Stimulated activated CD8-positive, alpha-beta memory T cell treated with anti-CD3 and anti-CD28 coated beads, Interleukin-12 subunit alpha, Interleukin-12 subunit beta, amount 100 ng/mL, for 24 hours (primary cell): ENCODE measurements around the gene USE1.

Source experiments
- DNase-seq: peaks from one replicate; pipeline ENCODE4 v3.0.0-alpha.2; 2020; ENCODE audit errors: extremely low read depth

The USE1 gene

DNA sequence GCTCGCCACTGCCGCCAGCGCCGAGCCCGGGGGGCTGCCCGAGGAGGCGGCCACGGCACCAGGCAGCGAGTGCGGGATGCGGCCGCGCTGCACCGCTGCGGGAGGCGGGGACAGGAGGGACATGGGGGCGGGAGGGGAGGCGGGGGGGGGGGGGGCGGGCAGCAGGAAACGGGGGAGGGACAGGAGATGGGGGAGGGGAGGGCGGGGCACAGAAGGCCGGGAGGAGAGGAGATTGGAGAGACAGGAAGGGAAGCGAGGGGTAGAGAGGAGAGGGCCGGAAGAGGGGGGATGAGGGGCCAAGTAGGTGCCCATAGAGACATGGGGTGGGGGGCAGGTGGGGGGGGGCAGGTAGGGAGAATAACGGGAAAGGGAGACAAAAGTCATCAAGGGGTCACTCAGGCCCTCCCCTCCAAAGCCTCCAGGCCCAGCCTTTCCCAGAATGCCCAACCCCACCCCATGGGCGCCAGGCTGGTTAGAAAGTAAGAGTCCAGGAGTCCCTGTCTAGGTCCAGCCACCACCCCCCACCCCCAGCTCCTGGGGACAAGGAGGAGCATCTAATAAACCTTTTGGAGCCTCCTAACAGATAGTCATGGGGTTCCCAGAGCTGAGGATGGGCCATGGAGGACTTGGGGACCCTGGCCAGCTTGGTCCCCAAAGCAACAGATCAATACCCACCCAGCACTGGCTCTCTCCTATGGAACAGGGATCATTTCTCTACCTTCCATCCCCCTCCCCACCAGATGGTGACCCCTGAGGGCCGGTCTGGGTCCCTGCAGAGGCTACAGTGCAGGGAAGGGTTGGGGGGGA lies 21.0 kb downstream of the USE1 start:
- no peak for DNase-seq

DNA sequence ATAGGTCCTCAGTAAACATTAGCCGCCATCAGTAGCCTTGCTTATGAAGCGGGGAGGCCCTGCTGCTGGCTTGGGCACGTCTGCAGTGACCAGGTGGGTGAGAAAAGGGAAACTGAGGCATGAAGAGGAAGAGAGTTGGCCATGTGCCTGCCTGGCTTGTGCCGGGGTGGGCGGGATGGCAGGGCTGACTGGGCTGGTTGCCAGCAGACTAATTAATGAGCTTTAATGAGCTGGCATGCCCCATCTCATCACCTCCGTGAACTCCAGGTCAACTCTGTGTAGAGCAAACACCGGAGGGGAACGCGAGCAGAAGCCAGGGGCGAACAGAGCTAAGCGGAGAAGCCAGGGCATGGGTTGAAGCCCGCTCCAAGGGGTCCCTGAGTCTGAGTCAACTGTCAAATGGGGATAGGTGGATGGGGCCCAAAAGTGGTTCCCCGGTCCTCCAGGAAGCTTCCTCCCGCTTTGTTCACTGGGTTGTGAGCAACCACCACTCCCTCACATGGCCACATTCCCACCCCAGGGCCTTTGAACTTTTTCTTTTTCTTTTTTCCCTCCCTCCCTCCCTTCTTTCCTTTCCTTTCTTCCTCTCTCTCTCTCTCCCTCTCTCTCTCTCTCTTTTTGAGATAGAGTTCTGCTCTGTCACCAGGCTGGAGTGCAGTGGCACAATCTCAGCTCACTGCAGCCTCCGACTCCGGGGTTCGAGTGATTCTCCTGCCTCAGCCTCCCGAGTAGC lies 21.8 kb downstream of the USE1 start:
- no peak for DNase-seq

DNA sequence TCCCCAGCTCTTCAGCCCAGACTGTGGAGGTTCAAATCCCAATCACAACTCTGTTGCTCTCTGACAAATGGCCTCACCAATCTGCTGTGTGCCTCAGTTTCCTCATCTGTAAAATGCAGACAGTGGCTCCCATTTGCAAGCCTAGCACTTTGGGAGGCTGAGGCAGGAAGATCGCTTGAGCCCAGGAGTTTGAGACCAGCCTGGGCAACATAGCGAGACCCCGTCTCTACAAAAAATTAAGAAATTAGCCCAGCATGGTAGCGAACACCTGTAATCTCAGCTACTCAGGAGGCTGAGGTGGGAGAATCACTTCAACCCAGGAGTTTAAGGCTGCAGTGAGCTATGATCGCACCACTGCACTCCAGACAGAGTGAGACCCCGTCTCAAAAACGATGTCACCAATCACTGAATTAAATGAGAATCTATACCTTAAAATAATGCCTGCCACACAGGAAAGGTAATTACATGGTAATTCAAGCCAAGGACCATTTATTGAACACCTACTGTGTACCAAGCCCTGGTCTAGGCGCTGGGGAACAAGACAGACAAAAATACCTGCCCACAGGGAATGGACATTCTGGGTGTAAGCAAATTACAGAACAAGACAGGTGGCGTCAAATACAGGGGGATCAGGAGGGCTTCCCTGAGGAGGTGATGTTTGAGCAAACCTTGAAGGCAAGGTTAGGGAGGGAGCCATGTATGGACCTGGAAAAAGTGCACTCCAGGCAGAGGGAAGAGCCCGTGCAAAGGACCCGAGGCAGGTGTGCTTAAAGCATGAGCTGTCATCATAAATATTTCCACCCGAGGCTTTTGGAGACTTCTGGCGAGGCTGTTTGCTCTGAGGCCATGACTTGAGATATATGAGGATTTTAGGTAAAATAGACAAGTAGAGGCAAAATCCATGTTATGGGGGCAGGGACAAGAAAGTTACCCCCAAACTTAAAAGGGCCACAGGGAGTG lies 22.9 kb downstream of the USE1 start:
- DNase-seq = no peak

DNA sequence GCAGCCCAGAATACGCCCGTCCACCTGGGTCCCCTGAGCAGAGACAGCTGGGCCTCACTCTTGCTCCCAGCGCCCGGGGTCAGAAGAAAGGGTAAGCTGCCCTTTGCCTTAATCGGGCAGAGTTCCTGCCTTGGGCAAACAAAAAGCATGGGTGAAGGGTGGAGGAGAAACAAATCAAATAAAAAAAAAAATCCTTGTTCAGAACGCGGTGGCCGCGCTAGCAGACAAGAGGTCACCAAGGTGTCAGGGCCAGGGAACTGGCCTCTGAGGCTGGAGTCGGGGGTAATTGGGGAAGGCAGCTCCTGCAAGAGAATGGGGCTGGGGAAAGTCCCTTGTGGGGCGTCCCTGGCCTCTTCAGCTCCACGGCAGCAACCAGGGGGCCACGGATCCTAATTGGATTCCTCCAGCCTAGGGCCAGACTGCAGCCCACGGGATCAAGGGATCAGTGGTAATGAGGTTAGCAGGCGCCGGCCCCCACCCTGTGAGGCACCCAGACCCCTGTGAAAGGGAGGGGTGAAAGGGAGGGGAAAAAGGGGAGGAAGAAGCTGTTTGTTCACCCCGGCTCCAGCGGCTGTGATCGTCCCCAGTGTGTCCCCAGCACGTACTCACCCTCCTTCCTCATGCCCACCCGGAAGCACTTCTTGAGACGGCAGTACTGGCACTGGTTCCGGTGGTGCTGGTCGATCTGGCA lies 25.1 kb downstream of the USE1 start:
- no peak for DNase-seq

DNA sequence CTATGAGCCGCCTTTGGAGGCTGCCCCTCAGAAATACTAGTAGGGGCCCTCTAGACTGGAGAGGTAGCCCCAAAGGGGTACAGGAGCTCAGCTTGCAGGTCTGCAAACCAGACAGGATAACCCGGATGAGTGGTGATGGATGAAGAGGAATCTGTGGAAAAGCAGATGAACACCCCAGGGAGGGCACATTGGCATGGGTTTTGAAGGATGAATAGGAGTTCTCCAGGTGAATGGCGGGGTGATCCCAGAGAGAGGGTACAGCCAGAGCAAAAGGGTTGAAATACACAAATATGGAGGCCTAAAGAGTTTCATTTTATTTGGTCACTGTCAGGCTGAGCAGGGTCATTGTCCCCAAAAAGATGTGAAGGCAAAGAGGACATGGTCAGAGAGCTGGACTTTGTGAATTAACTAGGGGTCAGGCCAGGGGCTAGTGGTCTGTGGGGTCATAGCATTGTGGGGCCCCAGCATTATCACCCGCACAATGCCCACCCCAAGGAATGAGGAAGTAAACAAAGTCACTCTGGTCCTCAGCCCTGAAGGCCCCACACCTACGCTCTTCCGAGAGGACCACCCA lies 25.8 kb downstream of the USE1 start:
- DNase-seq = no peak

DNA sequence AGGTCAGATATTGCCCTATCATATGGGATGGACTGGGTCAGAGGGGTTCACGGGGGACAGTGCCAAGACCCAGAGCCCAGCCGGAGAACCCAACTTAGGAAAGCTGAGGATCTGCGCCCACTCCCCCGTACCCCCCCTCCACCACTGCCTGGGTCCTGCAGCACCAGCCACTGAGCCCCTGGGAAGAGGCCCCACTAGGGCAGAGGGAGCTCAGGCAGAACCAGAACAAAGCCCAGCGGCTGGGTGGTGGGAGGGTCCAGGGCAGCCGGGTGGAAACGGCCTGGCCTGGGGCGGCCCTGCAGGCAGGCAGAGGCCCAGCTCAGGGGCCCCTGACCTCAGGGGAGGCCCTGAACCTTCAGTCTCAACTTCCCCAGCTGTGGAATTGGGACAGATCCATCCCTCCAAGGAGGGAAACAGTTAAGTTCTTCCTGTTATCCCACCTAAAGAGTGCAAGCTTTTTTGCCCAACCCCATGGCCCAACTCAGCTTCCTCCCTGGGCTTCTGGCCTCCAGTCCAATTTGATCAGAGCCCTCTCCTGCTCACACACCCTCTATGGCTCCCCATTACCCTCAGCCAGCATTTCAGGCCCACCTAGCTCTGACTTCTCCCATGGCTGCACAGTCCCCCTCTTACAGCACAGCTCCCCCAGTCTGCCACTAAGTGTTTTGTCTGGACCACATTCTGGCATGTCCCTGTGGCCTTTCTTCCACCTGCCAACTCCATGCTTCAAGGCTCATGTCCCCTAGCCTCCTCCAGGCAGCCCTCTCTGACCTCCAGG lies 27.5 kb downstream of the USE1 start:
- DNase-seq = no peak

DNA sequence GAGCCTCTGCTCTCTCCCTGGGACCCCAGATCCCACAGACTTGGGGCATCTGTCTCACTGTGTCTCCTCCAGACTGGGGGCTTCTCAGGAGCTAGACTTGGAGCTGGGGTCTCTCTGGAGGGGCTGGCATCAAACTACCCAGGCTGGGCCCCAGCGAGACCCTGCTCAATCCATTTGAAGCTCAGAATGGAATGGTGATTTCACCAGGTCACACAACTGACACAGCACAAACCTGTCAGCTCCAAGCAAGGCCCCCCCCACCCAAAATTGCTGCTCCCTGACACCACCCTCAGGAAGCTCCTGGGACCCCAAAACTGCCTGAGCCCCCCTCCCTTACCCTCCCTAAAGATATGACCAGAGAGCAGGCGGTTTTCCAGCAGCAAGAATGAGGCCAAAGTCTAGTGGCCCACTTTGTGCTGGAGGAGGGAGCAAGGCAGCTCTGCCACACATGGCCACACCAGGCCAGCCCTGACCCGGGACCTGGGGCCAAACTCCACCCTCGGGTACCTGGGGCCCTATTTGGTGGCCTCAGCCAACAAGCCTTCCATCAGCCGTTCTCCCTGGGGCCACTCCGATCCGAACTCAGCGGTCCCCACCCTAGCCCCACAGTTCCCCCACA lies 28.2 kb downstream of the USE1 start:
- DNase-seq = no peak

DNA sequence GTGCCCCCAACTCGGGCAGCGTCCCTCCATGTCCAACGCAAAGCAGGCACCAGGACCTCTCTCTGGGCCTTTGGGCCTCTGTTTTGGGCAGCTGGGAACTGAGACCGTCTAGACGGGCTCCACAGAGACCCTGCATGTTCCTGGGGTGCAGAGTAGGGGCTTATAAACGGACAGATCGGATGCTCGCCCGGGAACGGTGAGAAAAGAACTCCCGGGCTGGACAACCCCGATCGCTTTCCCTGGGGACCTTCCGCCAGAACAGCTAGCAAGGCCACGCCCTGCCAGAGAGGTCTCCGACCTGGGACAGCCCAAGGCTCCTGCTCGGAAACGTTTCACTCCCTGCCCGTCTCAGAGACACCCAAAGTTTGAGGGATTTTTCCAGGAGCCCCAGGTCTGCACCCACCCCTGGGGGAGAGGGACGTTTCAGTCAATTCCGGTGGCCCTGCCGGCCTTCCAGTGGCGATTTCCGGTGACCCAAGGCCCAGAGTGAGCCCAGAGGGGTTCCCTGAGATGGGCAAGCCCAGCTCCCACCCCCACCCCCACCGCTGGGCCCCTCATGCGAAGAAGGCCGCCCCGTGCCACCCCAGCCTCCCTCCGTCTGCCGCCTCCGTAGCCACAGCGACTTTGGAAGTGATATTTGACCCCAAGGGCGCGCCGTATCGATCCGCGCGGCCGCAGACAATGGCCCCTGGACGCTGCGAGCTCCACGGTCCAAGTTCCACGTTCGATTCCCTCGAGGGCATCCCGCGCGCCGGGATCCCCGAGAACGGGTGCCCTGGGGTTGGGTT lies 28.9 kb downstream of the USE1 start:
- DNase-seq = no peak

DNA sequence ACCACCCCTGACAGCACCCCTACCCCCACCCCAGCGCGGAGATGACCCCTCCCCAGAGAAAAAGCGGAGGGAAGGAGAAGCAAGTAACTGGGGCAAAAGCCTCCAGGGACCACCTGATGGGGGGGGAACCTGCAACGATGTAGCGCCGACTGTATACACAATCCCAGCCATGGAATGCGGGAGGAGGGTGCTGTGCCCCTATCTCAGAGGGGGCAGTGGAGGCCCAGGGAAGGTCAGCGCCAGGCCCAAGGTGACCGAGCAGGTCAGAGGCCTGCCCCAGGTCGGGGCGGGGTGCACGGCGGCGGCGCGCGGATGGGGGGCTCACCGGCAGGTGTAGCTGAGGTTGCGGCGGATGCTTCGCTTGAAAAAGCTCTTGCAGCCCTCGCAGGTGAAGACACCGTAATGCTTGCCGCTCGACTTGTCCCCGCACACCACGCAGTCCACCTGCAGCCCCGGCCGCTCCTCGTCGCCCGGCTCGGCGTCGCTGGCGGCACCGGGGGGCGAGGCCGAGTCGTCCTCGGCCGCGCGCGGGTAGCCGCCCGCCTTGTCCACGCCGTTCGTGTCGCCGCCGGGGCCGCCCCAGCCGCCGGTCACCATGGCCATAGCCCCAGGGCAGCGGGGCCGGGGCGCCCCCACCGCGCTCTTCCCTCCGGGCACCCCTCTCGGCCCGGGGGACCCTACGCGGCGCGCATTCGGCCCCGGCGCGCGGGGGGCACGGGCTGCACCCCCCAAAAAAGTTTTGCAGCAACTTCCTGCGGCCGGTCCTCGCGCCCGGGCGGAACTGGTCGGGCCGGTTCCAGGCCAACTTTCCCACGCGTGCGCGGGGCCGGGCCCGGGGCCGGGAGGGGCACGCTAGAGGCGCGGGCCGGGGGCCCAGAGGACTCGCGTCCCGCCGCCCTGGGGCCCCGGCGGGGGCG lies 29.7 kb downstream of the USE1 start:
- no peak for DNase-seq

DNA sequence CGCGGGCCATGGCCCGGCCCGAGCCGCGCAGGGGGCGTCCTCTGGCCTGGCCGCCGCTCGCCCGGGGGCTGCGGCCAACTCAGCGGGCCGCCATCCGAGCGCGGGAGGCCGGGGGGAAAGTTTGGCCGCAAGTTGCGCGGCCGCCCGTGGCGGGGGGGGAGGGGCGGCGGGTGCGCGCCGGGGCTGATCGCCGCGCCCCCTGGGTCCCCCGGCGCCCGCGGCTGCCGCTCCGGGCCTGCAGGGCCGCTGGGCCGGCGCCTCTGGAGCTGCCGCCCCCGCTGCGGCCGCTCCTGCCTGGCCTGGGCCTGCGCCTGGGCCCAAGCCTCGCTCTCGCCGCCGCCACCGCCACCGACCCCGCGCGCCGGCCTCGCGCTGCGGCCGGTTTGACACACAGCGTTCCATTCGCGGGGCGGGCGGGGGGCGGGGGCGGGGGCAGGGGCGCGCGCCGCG lies 30.4 kb downstream of the USE1 start, which contains the start of gene NR2F6:
Gene NR2F6 (minus strand): TSS at position 385 of the 450 bp plus-strand sequence. CDS start 699 bp downstream, outside the sequence.
- DNase-seq = no peak

DNA sequence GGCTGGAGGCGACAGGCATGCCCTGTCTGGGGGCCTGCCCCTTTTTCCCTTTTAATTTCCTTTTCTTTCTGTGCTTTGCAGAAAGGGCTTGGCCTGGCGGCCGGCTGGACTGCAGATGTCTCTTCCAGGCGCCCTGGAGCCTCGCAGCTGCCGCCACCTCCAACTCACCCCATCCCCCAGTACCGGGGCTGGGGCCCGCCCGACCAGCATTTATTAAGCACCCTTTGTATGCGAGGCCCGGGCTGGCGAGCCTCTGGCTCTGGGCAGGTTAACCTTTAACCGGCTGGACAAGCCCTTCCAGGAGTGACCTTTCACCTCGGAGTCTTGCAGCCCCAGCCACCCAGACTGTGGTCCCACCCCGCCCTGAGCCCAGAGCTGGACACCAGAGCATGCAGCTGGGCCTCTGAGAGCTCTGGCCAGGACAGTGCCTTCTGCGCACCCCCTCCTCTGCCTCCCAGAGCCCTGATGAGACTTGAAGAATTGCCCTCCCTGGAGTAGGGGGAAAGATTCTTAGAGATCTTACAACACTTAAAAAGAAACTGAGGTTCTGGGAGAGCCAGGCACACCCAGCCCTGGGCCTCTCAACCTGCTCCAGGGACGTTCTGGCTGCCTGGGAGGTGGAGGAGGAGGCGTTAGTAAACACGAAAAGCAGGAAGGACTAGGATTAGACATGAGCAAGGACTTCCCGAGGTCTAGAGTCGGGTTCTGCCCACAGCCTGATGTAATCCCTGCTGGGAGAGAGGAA lies 31.7 kb downstream of the USE1 start:
- DNase-seq = no peak

DNA sequence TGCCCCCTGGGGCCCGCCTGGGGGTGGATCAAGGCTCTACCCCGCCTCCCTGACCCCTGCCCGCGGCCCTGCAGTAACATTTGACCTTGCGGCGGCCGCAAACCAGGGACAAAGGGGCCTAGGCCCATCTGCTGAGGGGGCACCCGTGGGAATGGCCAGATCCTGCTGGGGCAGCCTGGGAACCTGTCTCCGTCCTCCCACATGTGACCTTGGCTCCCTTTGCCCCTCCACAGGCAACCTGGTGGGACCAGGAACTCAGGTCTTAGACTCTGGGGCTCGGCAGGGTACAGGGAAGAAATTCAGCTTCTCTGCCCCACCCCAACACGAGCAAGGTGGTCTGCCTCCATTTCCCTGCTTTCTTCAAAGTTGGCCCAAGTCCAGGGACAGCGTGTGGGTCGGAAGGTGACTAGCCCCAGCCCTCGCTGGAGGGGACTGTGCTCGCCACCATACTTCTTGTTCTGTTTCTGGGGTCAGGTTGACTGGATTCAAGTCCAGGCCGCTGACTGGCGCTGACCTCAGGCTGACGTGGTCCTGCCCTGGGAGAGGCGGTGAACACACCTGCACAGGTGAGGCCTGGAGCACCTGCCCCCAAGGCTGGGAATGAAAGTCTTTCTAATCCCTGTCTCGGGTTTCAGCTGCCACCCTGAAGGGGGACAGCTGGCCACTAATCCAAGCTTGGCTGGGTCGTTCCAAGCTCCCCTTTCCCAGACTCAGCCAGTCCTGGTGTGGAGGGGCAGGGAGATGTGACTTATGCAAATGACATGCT lies 33.0 kb downstream of the USE1 start:
- no peak for DNase-seq

DNA sequence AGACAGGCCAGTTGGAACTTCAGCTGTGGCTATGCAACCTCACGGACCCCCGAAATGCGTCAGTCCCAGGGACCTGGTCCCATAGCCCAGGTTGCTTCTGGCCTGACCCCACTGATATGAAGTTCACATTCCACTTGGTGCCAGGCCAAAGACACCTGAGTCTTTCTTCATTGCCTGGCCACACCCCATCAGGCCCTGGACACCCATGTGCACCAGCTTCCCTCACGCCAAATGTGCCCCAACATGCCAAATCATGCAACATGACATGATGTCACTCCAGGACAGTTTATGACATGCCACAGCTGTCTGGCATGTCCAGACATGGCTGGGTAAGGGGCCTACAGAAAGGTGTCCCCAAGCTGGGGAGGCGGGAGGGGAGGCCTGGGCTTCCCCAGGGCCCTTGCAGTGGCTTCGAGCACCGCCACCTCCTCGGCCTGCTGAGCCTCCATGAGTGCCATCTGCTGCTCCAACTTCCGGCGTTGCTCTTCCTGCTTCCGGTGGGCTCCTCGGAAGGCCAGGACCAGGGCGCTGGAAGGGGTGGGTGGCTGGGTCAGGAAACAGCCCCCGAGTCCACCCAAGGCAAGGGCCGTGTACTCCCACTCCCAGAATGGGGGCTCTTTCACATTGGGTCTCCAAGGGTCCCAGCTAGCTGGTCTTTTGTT lies 34.9 kb downstream of the USE1 start:
- DNase-seq = no peak

DNA sequence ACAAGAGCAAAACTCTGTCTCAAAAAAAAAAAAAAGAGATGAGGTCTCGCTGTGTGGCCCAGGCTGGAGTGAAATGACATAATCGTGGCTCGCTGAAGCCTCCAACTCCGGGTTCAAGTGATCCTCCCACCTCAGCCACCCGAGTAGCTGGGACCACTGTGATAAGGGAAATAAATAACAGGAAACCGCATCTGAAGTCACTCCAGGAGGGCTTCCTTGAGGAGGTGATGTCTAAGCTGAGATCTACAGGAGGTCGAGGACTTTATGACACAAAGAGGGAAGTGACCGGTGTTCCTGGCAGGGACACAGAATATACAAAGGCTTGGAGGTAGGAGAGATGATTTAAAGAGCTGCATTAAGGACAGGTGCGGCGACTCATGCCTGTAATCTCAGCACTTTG lies 39.5 kb downstream of the USE1 start:
- no peak for DNase-seq

DNA sequence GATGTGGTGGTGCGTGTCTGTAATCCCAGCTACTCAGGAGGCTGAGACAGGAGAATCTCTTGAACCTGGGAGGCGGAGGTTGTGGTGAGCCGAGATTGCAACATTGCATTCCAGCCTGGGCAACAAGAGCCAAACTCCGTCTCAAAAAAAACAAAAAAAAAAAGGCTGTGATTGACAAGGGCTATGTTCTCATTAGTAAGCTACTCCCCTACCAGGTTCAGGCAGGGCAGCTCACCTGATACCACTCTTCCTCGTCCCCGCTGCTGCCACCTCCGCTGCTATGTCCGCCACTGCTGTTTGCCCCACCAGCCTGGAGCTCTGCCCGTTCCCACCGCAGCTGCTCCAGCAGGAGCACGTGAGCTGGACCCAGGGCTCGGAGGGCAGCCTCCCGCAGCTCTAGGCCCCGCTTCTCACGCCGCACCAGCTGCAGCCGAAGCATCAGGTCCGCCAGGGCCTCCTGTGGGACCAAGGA lies 40.0 kb downstream of the USE1 start:
- DNase-seq = no peak

DNA sequence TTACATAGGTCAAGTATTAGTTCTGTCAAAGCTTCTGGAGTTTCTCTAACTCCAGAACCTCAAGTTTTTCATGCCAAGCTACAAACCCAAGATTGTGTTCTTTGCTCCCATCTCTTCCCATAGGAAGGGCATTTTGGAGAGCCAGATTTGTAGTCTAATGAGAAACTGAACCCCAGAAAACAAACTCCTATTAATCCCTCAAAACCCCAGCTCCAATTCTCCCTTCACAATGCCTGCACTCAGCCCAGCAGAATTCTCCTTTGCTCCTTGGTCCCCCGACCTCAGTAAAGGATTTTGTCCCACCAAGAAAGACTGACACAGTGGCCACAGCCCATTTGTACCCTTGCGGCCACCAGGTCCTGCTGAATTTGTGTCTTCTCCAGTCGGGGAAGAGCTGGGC lies 41.0 kb downstream of the USE1 start:
- DNase-seq = no peak
